Measurements from ENCODE around the gene CAMP. TPM values are rescaled to one million over a fixed set of nuclear protein-coding genes. Genes with fewer than 3 reads are reported as not detected.

The CAMP gene
- total RNA-seq, 1 experiment from 2014 or later: 100 TPM

- H3K4me3 ChIP-seq (ENCODE audit: low read length): no peak overlapping the region
- peak overlapping the region; percentile 80 for H3K4me2 ChIP-seq (ENCODE audit: low read depth, low read length, poor library complexity, severe bottlenecking)
- H3K9ac ChIP-seq (ENCODE audit: low read length): no peak overlapping the region
Observed at GRCh38 chr3:48233542-48233941, 10.2 kb downstream of the CAMP start.

GRCh38 chr3:48236531-48236930 is 13.2 kb downstream of the CAMP start:
- Histone ChIP-seq H3K4me3 (ENCODE audit: low read length) (no peak overlapping the region), H3K4me2 (ENCODE audit: low read depth, low read length, poor library complexity, severe bottlenecking) (no peak overlapping the region), H3K9me2 (replicated peaks; ENCODE audit: insufficient read depth, low read length) (no peaks in the 10 kb centered on the region), H3K9ac (ENCODE audit: low read length) (no peak overlapping the region), H3K4me1 (ENCODE audit: low read length) (peaks cover 53% of the 10 kb centered on the region), H3K27me3 (ENCODE audit: low read length) (no peaks in the 10 kb centered on the region), H3K9me3 (ENCODE audit: low read length) (no peaks in the 10 kb centered on the region), H2AFZ (ENCODE audit: low read length) (peak overlapping the region; percentile 35), H4K20me1 (ENCODE audit: insufficient read depth, low read depth, low read length) (no peaks in the 10 kb centered on the region), H3K79me2 (ENCODE audit: low read length) (peaks cover under 1% of the 10 kb centered on the region; the same call in 1 of the 2 replicates), H3K36me3 (ENCODE audit: insufficient read depth, low read length) (no peaks in the 10 kb centered on the region), H3K27ac (ENCODE audit: low read length) (peak overlapping the region; percentile 51)
- DNase-seq: no peak

More at GRCh38 chr3:48233542-48233941, 10.2 kb downstream of the CAMP start:
- Histone ChIP-seq H3K27me3 (ENCODE audit: low read length) (no peaks in the 10 kb centered on the region), H3K36me3 (ENCODE audit: insufficient read depth, low read length) (no peaks in the 10 kb centered on the region), H3K79me2 (ENCODE audit: low read length) (no peaks in the 10 kb centered on the region), H3K9me3 (ENCODE audit: low read length) (no peaks in the 10 kb centered on the region), H4K20me1 (ENCODE audit: insufficient read depth, low read depth, low read length) (no peaks in the 10 kb centered on the region), H3K27ac (ENCODE audit: low read length) (peak overlapping the region; percentile 77), H3K4me1 (ENCODE audit: low read length) (peaks cover 45% of the 10 kb centered on the region), H3K9me2 (replicated peaks; ENCODE audit: insufficient read depth, low read length) (no peaks in the 10 kb centered on the region), H2AFZ (ENCODE audit: low read length) (peak overlapping the region; percentile 84; the same call in 1 of the 2 replicates)
- DNase-seq: peak; percentile 47

- H3K4me1 ChIP-seq (ENCODE audit: low read length): peaks cover 52% of the 10 kb centered on the region
- no peak overlapping the region for H3K9ac ChIP-seq (ENCODE audit: low read length)
- H3K9me3 ChIP-seq (ENCODE audit: low read length): no peaks in the 10 kb centered on the region
- H3K36me3 ChIP-seq (ENCODE audit: insufficient read depth, low read length): no peaks in the 10 kb centered on the region
- no peaks in the 10 kb centered on the region for H4K20me1 ChIP-seq (ENCODE audit: insufficient read depth, low read depth, low read length)
- no peak overlapping the region for H3K27ac ChIP-seq (ENCODE audit: low read length)
- DNase-seq: peak; percentile 47
- no peak overlapping the region for H2AFZ ChIP-seq (ENCODE audit: low read length)
- no peak overlapping the region for H3K4me3 ChIP-seq (ENCODE audit: low read length)
- no peaks in the 10 kb centered on the region for H3K9me2 ChIP-seq (replicated peaks; ENCODE audit: insufficient read depth, low read length)
- no peak overlapping the region for H3K4me2 ChIP-seq (ENCODE audit: low read depth, low read length, poor library complexity, severe bottlenecking)
- peaks cover 20% of the 10 kb centered on the region for H3K79me2 ChIP-seq (ENCODE audit: low read length)
- H3K27me3 ChIP-seq (ENCODE audit: low read length): no peaks in the 10 kb centered on the region
Observed at GRCh38 chr3:48238531-48239085, 15.3 kb downstream of the CAMP start.

GRCh38 chr3:48240000-48240963 is 17.0 kb downstream of the CAMP start:
- Histone ChIP-seq H3K4me2 (ENCODE audit: low read depth, low read length, poor library complexity, severe bottlenecking) (peak overlapping the region; percentile 76), H4K20me1 (ENCODE audit: insufficient read depth, low read depth, low read length) (no peaks in the 10 kb centered on the region), H3K4me1 (ENCODE audit: low read length) (peaks cover 66% of the 10 kb centered on the region), H3K9ac (ENCODE audit: low read length) (peak overlapping the region; percentile 86), H2AFZ (ENCODE audit: low read length) (peak overlapping the region; percentile 69; the same call in 1 of the 2 replicates), H3K9me2 (replicated peaks; ENCODE audit: insufficient read depth, low read length) (no peaks in the 10 kb centered on the region), H3K36me3 (ENCODE audit: insufficient read depth, low read length) (no peaks in the 10 kb centered on the region), H3K27me3 (ENCODE audit: low read length) (no peaks in the 10 kb centered on the region), H3K27ac (ENCODE audit: low read length) (peak overlapping the region; percentile 65), H3K79me2 (ENCODE audit: low read length) (peaks cover 36% of the 10 kb centered on the region), H3K9me3 (ENCODE audit: low read length) (no peaks in the 10 kb centered on the region), H3K4me3 (ENCODE audit: low read length) (peak overlapping the region; percentile 86)
- peak; percentile 79 for DNase-seq

- peak overlapping the region; percentile 92 for H3K27ac ChIP-seq (ENCODE audit: low read length)
- H2AFZ ChIP-seq (ENCODE audit: low read length): no peak overlapping the region
- no peaks in the 10 kb centered on the region for H3K27me3 ChIP-seq (ENCODE audit: low read length)
- peaks cover 45% of the 10 kb centered on the region for H3K79me2 ChIP-seq (ENCODE audit: low read length)
- H3K4me1 ChIP-seq (ENCODE audit: low read length): peaks cover 55% of the 10 kb centered on the region
- H3K9me3 ChIP-seq (ENCODE audit: low read length): no peaks in the 10 kb centered on the region
- H3K4me2 ChIP-seq (ENCODE audit: low read depth, low read length, poor library complexity, severe bottlenecking): peak overlapping the region; percentile 76
- no peaks in the 10 kb centered on the region for H3K36me3 ChIP-seq (ENCODE audit: insufficient read depth, low read length)
- H3K9me2 ChIP-seq (replicated peaks; ENCODE audit: insufficient read depth, low read length): no peaks in the 10 kb centered on the region
- DNase-seq: peak; percentile 62
- H3K9ac ChIP-seq (ENCODE audit: low read length): peak overlapping the region; percentile 86
- H3K4me3 ChIP-seq (ENCODE audit: low read length): peak overlapping the region; percentile 86
- no peaks in the 10 kb centered on the region for H4K20me1 ChIP-seq (ENCODE audit: insufficient read depth, low read depth, low read length)
Observed at GRCh38 chr3:48241796-48242455, 18.6 kb downstream of the CAMP start.

GRCh38 chr3:48243886-48244285 is 20.6 kb downstream of the CAMP start:
- Histone ChIP-seq H3K36me3 (ENCODE audit: insufficient read depth, low read length) (peaks cover 10% of the 10 kb centered on the region), H3K27me3 (ENCODE audit: low read length) (no peaks in the 10 kb centered on the region), H2AFZ (ENCODE audit: low read length) (no peak overlapping the region), H4K20me1 (ENCODE audit: insufficient read depth, low read depth, low read length) (no peaks in the 10 kb centered on the region), H3K9ac (ENCODE audit: low read length) (peak overlapping the region; percentile 60), H3K4me1 (ENCODE audit: low read length) (peaks cover 57% of the 10 kb centered on the region), H3K9me3 (ENCODE audit: low read length) (no peaks in the 10 kb centered on the region), H3K4me3 (ENCODE audit: low read length) (peak overlapping the region; percentile 53), H3K4me2 (ENCODE audit: low read depth, low read length, poor library complexity, severe bottlenecking) (peak overlapping the region; percentile 76), H3K9me2 (replicated peaks; ENCODE audit: insufficient read depth, low read length) (no peaks in the 10 kb centered on the region), H3K27ac (ENCODE audit: low read length) (peak overlapping the region; percentile 92), H3K79me2 (ENCODE audit: low read length) (peaks cover 61% of the 10 kb centered on the region)
- DNase-seq: peak; percentile 72

GRCh38 chr3:48244461-48244860 is 21.2 kb downstream of the CAMP start:
- H3K27ac ChIP-seq (ENCODE audit: low read length): peak overlapping the region; percentile 92
- no peaks in the 10 kb centered on the region for H3K27me3 ChIP-seq (ENCODE audit: low read length)
- no peaks in the 10 kb centered on the region for H3K9me3 ChIP-seq (ENCODE audit: low read length)
- DNase-seq: peak; percentile 63
- peaks cover 57% of the 10 kb centered on the region for H3K4me1 ChIP-seq (ENCODE audit: low read length)
- H3K4me2 ChIP-seq (ENCODE audit: low read depth, low read length, poor library complexity, severe bottlenecking): peak overlapping the region; percentile 76
- H3K9me2 ChIP-seq (replicated peaks; ENCODE audit: insufficient read depth, low read length): no peaks in the 10 kb centered on the region
- no peaks in the 10 kb centered on the region for H4K20me1 ChIP-seq (ENCODE audit: insufficient read depth, low read depth, low read length)
- H3K4me3 ChIP-seq (ENCODE audit: low read length): no peak overlapping the region
- H3K9ac ChIP-seq (ENCODE audit: low read length): no peak overlapping the region; the same call in 1 of the 2 replicates
- H3K79me2 ChIP-seq (ENCODE audit: low read length): peaks cover 61% of the 10 kb centered on the region
- H2AFZ ChIP-seq (ENCODE audit: low read length): no peak overlapping the region
- H3K36me3 ChIP-seq (ENCODE audit: insufficient read depth, low read length): peaks cover 11% of the 10 kb centered on the region

- Histone ChIP-seq H3K4me2 (ENCODE audit: low read depth, low read length, poor library complexity, severe bottlenecking) (no peak overlapping the region), H3K9me2 (replicated peaks; ENCODE audit: insufficient read depth, low read length) (no peaks in the 10 kb centered on the region), H3K27ac (ENCODE audit: low read length) (peak overlapping the region; percentile 92; the same call in 1 of the 2 replicates), H3K4me3 (ENCODE audit: low read length) (no peak overlapping the region), H2AFZ (ENCODE audit: low read length) (no peak overlapping the region), H3K9ac (ENCODE audit: low read length) (no peak overlapping the region), H3K4me1 (ENCODE audit: low read length) (peaks cover 50% of the 10 kb centered on the region), H4K20me1 (ENCODE audit: insufficient read depth, low read depth, low read length) (no peaks in the 10 kb centered on the region), H3K9me3 (ENCODE audit: low read length) (no peaks in the 10 kb centered on the region), H3K27me3 (ENCODE audit: low read length) (no peaks in the 10 kb centered on the region), H3K79me2 (ENCODE audit: low read length) (peaks cover 61% of the 10 kb centered on the region), H3K36me3 (ENCODE audit: insufficient read depth, low read length) (peaks cover 11% of the 10 kb centered on the region)
- DNase-seq: no peak
Observed at GRCh38 chr3:48245136-48245535, 21.8 kb downstream of the CAMP start.

Data from Karpas-422 (cell line).